A549 (cell line): ENCODE data around the gene RGL4.

ENCODE experiments used
- CTCF ChIP-seq: fragments of >200 bp; sonication (Bioruptor Twin); formaldehyde crosslinking; IDR thresholded peaks from 3 replicates; pipeline ENCODE4 v1.5.1; 2016
- GATA3 ChIP-seq: IDR thresholded peaks from 2 replicates; pipeline ENCODE4 v1.6.1; 2012; ENCODE audit warnings: borderline replicate concordance
- JUNB ChIP-seq: fragments of >200 bp; sonication (Bioruptor Twin); formaldehyde crosslinking; IDR thresholded peaks from 2 replicates; pipeline ENCODE4 v1.6.1; 2016
- RFX5 ChIP-seq: fragments of 450-650 bp; IDR thresholded peaks from 2 replicates; pipeline ENCODE4 v1.7.1; 2014; ENCODE audit warnings: antibody characterized with exemption, mild to moderate bottlenecking, moderate library complexity
- SREBF2 ChIP-seq: fragments of 450-650 bp; IDR thresholded peaks from 2 replicates; pipeline ENCODE4 v1.6.1; 2014; ENCODE audit warnings: mild to moderate bottlenecking, moderate library complexity

- TF ChIP-seq CTCF: no peak
- TF ChIP-seq JUNB: no peak
- no peak for TF ChIP-seq GATA3
- TF ChIP-seq SREBF2: no peak
- no peak for TF ChIP-seq RFX5
These were observed 55.0 kb downstream of the RGL4 start for GRCh38 chr22:23745791-23746190.
